Testis (tissue), 3 donors: ENCODE measurements around the gene HSPA5. TPM values are rescaled to one million over a fixed set of nuclear protein-coding genes. Genes with fewer than 3 reads are reported as not detected.
A peak's percentile ranks its signal among the peaks of the same experiment; 100 is the strongest.
"Not testable (repeated sequence)": the region's sequence is repeated elsewhere in the genome, so short reads cannot be mapped to it uniquely, and the experiment has no call there.

Experiments used
- DNase-seq: peaks from one replicate; pipeline ENCODE4 v3.0.0-alpha.2; 2019
- H3K27ac ChIP-seq, 2 donors: fragments of 200-600 bp; sonication (generic); one replicate each; pipeline ENCODE4 v1.5.1; 2019
- H3K27me3 ChIP-seq: fragments of 200-600 bp; sonication (generic); one replicate; pipeline ENCODE4 v1.5.1; 2019
- H3K36me3 ChIP-seq: fragments of 200-600 bp; sonication (generic); one replicate; pipeline ENCODE4 v1.5.1; 2017; ENCODE audit warnings: low read depth; ENCODE audit errors: missing control alignments
- H3K4me1 ChIP-seq: fragments of 200-600 bp; sonication (generic); one replicate; pipeline ENCODE4 v1.5.1; 2019
- H3K4me3 ChIP-seq, 2 donors: fragments of 200-600 bp; sonication (generic); one replicate each; pipeline ENCODE4 v1.5.1; 2017 to 2019
- H3K9me3 ChIP-seq: fragments of 200-600 bp; sonication (generic); one replicate; pipeline ENCODE4 v1.5.1; 2017
- CTCF ChIP-seq, 3 experiments: fragments of 450-650 bp in 2 of 3; fragments of 200-600 bp in 1 of 3; sonication (generic) in 1 of 3; IDR thresholded peaks; one replicate each; pipeline ENCODE4 v1.5.1; 2016 to 2019; ENCODE audit warnings: antibody characterized with exemption in 3 of 3, mild to moderate bottlenecking in 2 of 3, moderate library complexity in 1 of 3
- POLR2A ChIP-seq: fragments of 450-650 bp; IDR thresholded peaks from one replicate; pipeline ENCODE4 v1.6.1; 2017; ENCODE audit warnings: antibody characterized with exemption, mild to moderate bottlenecking, moderate library complexity
- WGBS, 2 donors: methylation state at CpG; one replicate each; pipeline ENCODE4 v1.1.5; 2018; 5-methylcytosine and 5-hydroxymethylcytosine counted together
- intact Hi-C: fragments of 100-400 bp; cut with DNase I; formaldehyde crosslinking; loops from one replicate; pipeline ENCODE4 v1.15.1; 2023; ENCODE audit warnings: low total_unique reads
- polyA plus RNA-seq: library from polyadenylated mRNA; stranded (reverse); fragments of 350-450 nt; fragmentation: Illumina TruSeq; extraction: RNeasy Lipid Tissue Mini Kit (QIAGEN cat#74804); gene quantifications from one replicate; pipeline ENCODE4 v1.2.3, GENCODE V29; 2014; ENCODE audit warnings: low read depth, low replicate concordance; ENCODE audit not compliant: insufficient read depth
- total RNA-seq, 2 donors: library from RNA; depleted of rRNA; stranded (reverse); fragments of >200 nt; gene quantifications; one replicate each; pipeline ENCODE4 v1.2.3, GENCODE V29; 2016

Gene HSPA5
- total and polyA plus RNA-seq, 3 donors from 2014 or later: 183 to 331 (median 190) TPM

GRCh38 chr9:125238915-125239446 is 2.2 kb downstream of the HSPA5 start:
- H3K4me1 ChIP-seq: peaks cover 34% of the 10 kb centered on the region
- 89 to 91% methylated on average over 14 of the region's 14 CpGs for WGBS, 2 donors
- DNase-seq: no peak
- intact Hi-C loops: no loop called here
- H3K27me3 ChIP-seq: no peaks in the 10 kb centered on the region
- H3K9me3 ChIP-seq: no peaks in the 10 kb centered on the region
- TF ChIP-seq POLR2A (no peak), CTCF (IDR thresholded peaks at IDR 0.05) (no peak)
- H3K36me3 ChIP-seq: peaks cover 4% of the 10 kb centered on the region
- H3K27ac ChIP-seq: no peak overlapping the region
- no peak overlapping the region for H3K4me3 ChIP-seq

GRCh38 chr9:125238127-125238914 is 2.8 kb downstream of the HSPA5 start:
- TF ChIP-seq POLR2A (no peak), CTCF (IDR thresholded peaks at IDR 0.05) (no peak)
- 85 to 93% methylated on average over 7 of the region's 7 CpGs for WGBS, 2 donors
- intact Hi-C loops: no loop called here
- Histone ChIP-seq H3K9me3 (no peaks in the 10 kb centered on the region), H3K4me3 (no peak overlapping the region), H3K4me1 (peaks cover 34% of the 10 kb centered on the region), H3K36me3 (peaks cover 4% of the 10 kb centered on the region), H3K27me3 (no peaks in the 10 kb centered on the region), H3K27ac (no peak overlapping the region)
- DNase-seq: no peak

GRCh38 chr9:125236520-125237159 is 4.5 kb downstream of the HSPA5 start:
- WGBS, 2 donors: 72 to 82% methylated on average over 5 of the region's 5 CpGs
- peaks cover 34% of the 10 kb centered on the region for H3K4me1 ChIP-seq
- H3K36me3 ChIP-seq, H3K9me3 ChIP-seq, H3K4me3 ChIP-seq, H3K27ac ChIP-seq, H3K27me3 ChIP-seq, intact Hi-C loops: not testable (repeated sequence)
- peak; percentile 23 for DNase-seq

- WGBS, 2 donors: 63 to 65% methylated on average over 5 of the region's 5 CpGs
- TF ChIP-seq CTCF (IDR thresholded peaks at IDR 0.05) (no peak), POLR2A (no peak)
- no peak overlapping the region for H3K27ac ChIP-seq
- peaks cover 4% of the 10 kb centered on the region for H3K36me3 ChIP-seq
- no peak for DNase-seq
- H3K4me3 ChIP-seq: no peak overlapping the region
- H3K4me1 ChIP-seq: peaks cover 34% of the 10 kb centered on the region
- H3K9me3 ChIP-seq: no peaks in the 10 kb centered on the region
- H3K27me3 ChIP-seq: no peaks in the 10 kb centered on the region
- intact Hi-C loops: no loop called here
Measured at GRCh38 chr9:125235804-125236519, 5.2 kb downstream of the HSPA5 start.

GRCh38 chr9:125234099-125234498 is 7.0 kb downstream of the HSPA5 start:
- H3K27ac ChIP-seq, H3K36me3 ChIP-seq, DNase-seq, H3K9me3 ChIP-seq, intact Hi-C loops, H3K4me3 ChIP-seq, H3K27me3 ChIP-seq: not testable (repeated sequence)
- peaks cover 23% of the 10 kb centered on the region for H3K4me1 ChIP-seq
- 93 to 94% methylated on average over 8 of the region's 8 CpGs for WGBS, 2 donors
